CD14-positive monocyte (primary cell): ENCODE data around the gene EPHA6. TPM values are rescaled to one million over a fixed set of nuclear protein-coding genes. Genes with fewer than 3 reads are reported as not detected.

Experiments used
- DNase-seq, 3 donors: peaks; one replicate each; pipeline ENCODE4 v3.0.0-alpha.2; 2011 to 2022
- H2AFZ ChIP-seq: 2 replicates; pipeline ENCODE4 v1.6.0; 2012; ENCODE audit warnings: mild to moderate bottlenecking, low read depth, low read length, inconsistent platforms; ENCODE audit not compliant: insufficient read depth, poor library complexity, severe bottlenecking
- H3K27ac ChIP-seq, 2 donors: 1 replicate in 1 of 2; 2 replicates in 1 of 2; pipeline ENCODE4 v1.5.1; 2012 to 2013; ENCODE audit warnings: low read length in 2 of 2, control low read depth in 1 of 2, inconsistent platforms in 1 of 2, low read depth in 1 of 2, mild to moderate bottlenecking in 1 of 2
- H3K27me3 ChIP-seq, 2 donors: one replicate each; pipeline versions ENCODE4 v1.6.0 to v1.6.1; 2011 to 2013; ENCODE audit warnings: low read length in 2 of 2; ENCODE audit not compliant: control insufficient read depth in 2 of 2, insufficient read depth in 2 of 2
- H3K36me3 ChIP-seq, 2 donors: replicated peaks in 1 of 2; 1 replicate in 1 of 2; 2 replicates in 1 of 2; pipeline versions ENCODE4 v1.5.1 to v1.6.1; 2012 to 2013; ENCODE audit warnings: low read length in 2 of 2, control low read depth in 1 of 2, inconsistent platforms in 1 of 2, mild to moderate bottlenecking in 1 of 2; ENCODE audit not compliant: insufficient read depth in 2 of 2, control insufficient read depth in 1 of 2
- H3K4me1 ChIP-seq, 2 donors: 1 replicate in 1 of 2; 2 replicates in 1 of 2; pipeline versions ENCODE4 v1.5.1 to v1.6.1; 2012 to 2013; ENCODE audit warnings: low read length in 2 of 2, control low read depth in 1 of 2, inconsistent platforms in 1 of 2, mild to moderate bottlenecking in 1 of 2, moderate library complexity in 1 of 2; ENCODE audit not compliant: insufficient read depth in 2 of 2, control insufficient read depth in 1 of 2
- H3K4me2 ChIP-seq: replicated peaks from 2 replicates; pipeline ENCODE3; 2012; ENCODE audit warnings: low read length, moderate library complexity, mild to moderate bottlenecking; ENCODE audit not compliant: poor library complexity, severe bottlenecking; ENCODE audit errors: extremely low read depth
- H3K4me3 ChIP-seq, 3 experiments: fragments of 200-600 bp in 1 of 3; sonication (generic) in 1 of 3; replicated peaks in 1 of 3; 1 replicate in 2 of 3; 2 replicates in 1 of 3; pipeline ENCODE4 v1.5.1; 2011 to 2013; ENCODE audit warnings: low read length in 3 of 3, mild to moderate bottlenecking in 3 of 3, control low read depth in 2 of 3, low read depth in 2 of 3, inconsistent platforms in 1 of 3, moderate library complexity in 1 of 3
- H3K79me2 ChIP-seq: 2 replicates; pipeline ENCODE4 v1.6.0; 2012; ENCODE audit warnings: mild to moderate bottlenecking, control low read depth, inconsistent platforms, low read length, moderate library complexity; ENCODE audit not compliant: insufficient read depth
- H3K9ac ChIP-seq: 2 replicates; pipeline ENCODE4 v1.6.0; 2017; ENCODE audit warnings: low read length, mild to moderate bottlenecking; ENCODE audit not compliant: insufficient read depth, poor library complexity, severe bottlenecking
- H3K9me3 ChIP-seq, 2 donors: replicated peaks in 1 of 2; 1 replicate in 1 of 2; 2 replicates in 1 of 2; pipeline versions ENCODE4 v1.5.1 to v1.6.1; 2012 to 2013; ENCODE audit warnings: low read length in 2 of 2, control low read depth in 1 of 2; ENCODE audit not compliant: control insufficient read depth in 1 of 2, insufficient read depth in 1 of 2
- H4K20me1 ChIP-seq: 2 replicates; pipeline ENCODE4 v1.6.0; 2012; ENCODE audit warnings: mild to moderate bottlenecking, low read length, control low read depth, moderate library complexity; ENCODE audit not compliant: insufficient read depth
- H3K27ac Mint-ChIP-seq, 7 donors: one replicate each; pipeline ENCODE4 v1.8.0; 2020; ENCODE audit warnings: mild to moderate bottlenecking in 7 of 7, mixed read lengths in 7 of 7, moderate library complexity in 6 of 7, inconsistent platforms in 2 of 7
- H3K27me3 Mint-ChIP-seq, 3 donors: one replicate each; pipeline ENCODE4 v1.8.0; 2021 to 2022; ENCODE audit warnings: low read depth in 3 of 3, mild to moderate bottlenecking in 3 of 3, mixed read lengths in 3 of 3, moderate library complexity in 3 of 3, inconsistent platforms in 1 of 3
- H3K36me3 Mint-ChIP-seq, 2 donors: one replicate each; pipeline ENCODE4 v1.8.0; 2020; ENCODE audit warnings: mixed read lengths in 2 of 2, inconsistent platforms in 1 of 2, mild to moderate bottlenecking in 1 of 2
- H3K4me1 Mint-ChIP-seq: one replicate; pipeline ENCODE4 v1.8.0; 2020; ENCODE audit warnings: mild to moderate bottlenecking, mixed read lengths
- H3K4me3 Mint-ChIP-seq, 2 donors: one replicate each; pipeline ENCODE4 v1.8.0; 2020; ENCODE audit warnings: mild to moderate bottlenecking in 2 of 2, mixed read lengths in 2 of 2, moderate library complexity in 1 of 2
- H3K9me3 Mint-ChIP-seq, 7 donors: one replicate each; pipeline ENCODE4 v1.8.0; 2020 to 2022; ENCODE audit warnings: mixed read lengths in 7 of 7, mild to moderate bottlenecking in 6 of 7, moderate library complexity in 6 of 7, inconsistent platforms in 2 of 7
- CTCF ChIP-seq: fragments of 200-600 bp; IDR thresholded peaks from one replicate; pipeline ENCODE4 v1.8.0; 2022; ENCODE audit warnings: antibody characterized with exemption, mild to moderate bottlenecking
- WGBS: methylation state at CpG from one replicate; pipeline ENCODE4 v1.1.5; 2013; ENCODE audit warnings: missing lambda C conversion rate; ENCODE audit not compliant: insufficient coverage; 5-methylcytosine and 5-hydroxymethylcytosine counted together
- intact Hi-C, 2 donors: fragments of 100-400 bp; cut with micrococcal nuclease; formaldehyde crosslinking; loops; one replicate each; pipeline versions ENCODE4 v1.15.0 to v1.15.1; 2023
- polyA plus RNA-seq, 3 donors: library from polyadenylated mRNA; depleted of rRNA in 1 of 3; unstranded in 2 of 3; stranded (reverse) in 1 of 3; fragments of 300-500 nt in 2 of 3; fragments of >200 nt in 1 of 3; fragmentation: Illumina TruSeq in 2 of 3; gene quantifications; 1 replicate in 2 of 3; 2 replicates in 1 of 3; pipeline ENCODE4 v1.2.3, GENCODE V29; 2012 to 2021

EPHA6 gene
- polyA plus RNA-seq, 3 donors: not detected

DNA sequence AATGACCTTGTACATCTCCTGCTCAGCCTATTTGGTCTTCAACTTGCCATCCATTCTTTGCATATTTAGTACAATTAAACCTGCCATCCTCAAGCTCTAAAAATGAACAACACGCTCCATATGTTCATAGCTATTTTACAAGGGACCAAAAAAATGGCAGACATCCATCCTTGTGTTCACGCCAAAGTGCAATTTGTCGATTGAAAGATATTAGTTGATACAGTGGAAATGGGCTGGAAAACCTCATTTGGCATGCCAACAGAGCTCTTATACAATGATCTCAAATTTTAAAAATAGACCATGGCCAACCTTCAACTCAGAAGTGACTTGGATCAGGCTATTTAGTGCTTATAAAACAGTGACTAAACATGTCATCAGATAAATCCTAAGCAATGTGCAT lies 536.6 kb downstream of the EPHA6 start:
- Mint-ChIP-seq H3K9me3 (peaks cover 2 to 16% (median 5%) of the 10 kb centered on the region in 7 donors), H3K4me1 (no peaks in the 10 kb centered on the region), H3K27ac (no peak overlapping the region), H3K27me3 (no peaks in the 10 kb centered on the region), H3K4me3 (no peak overlapping the region), H3K36me3 (no peaks in the 10 kb centered on the region)
- no CpG with 5 or more reads among the region's 3 CpGs for WGBS
- H3K4me2 ChIP-seq: no peak overlapping the region
- no peaks in the 10 kb centered on the region for H3K79me2 ChIP-seq
- H3K36me3 ChIP-seq: no peaks in the 10 kb centered on the region
- no peak overlapping the region for H2AFZ ChIP-seq
- H3K27me3 ChIP-seq: no peaks in the 10 kb centered on the region
- no peak overlapping the region for H3K27ac ChIP-seq
- no peak overlapping the region for H3K9ac ChIP-seq
- no peak overlapping the region for H3K4me3 ChIP-seq
- H4K20me1 ChIP-seq: no peaks in the 10 kb centered on the region
- no peaks in the 10 kb centered on the region for H3K4me1 ChIP-seq
- peaks cover 10 to 15% of the 10 kb centered on the region in 2 donors for H3K9me3 ChIP-seq
- no peak for TF ChIP-seq CTCF
- intact Hi-C loops: no loop called here
- no peak for DNase-seq

- H3K4me3 ChIP-seq: no peak overlapping the region
- H3K4me3 Mint-ChIP-seq: no peak overlapping the region
- no peaks in the 10 kb centered on the region for H3K4me1 Mint-ChIP-seq
- H3K27ac ChIP-seq: no peak overlapping the region
- H3K4me1 ChIP-seq: no peaks in the 10 kb centered on the region
- peaks cover 2 to 14% (median 6%) of the 10 kb centered on the region in 7 donors for H3K9me3 Mint-ChIP-seq
- no peaks in the 10 kb centered on the region for H3K36me3 ChIP-seq
- H3K27me3 Mint-ChIP-seq: no peaks in the 10 kb centered on the region
- H3K27ac Mint-ChIP-seq: peak overlapping the region in 1 of 7 donors; percentile 43
- H3K36me3 Mint-ChIP-seq: no peaks in the 10 kb centered on the region
- no peak for DNase-seq
- no peak for TF ChIP-seq CTCF
- H4K20me1 ChIP-seq: no peaks in the 10 kb centered on the region
- H3K4me2 ChIP-seq: no peak overlapping the region
- peaks cover 10 to 15% of the 10 kb centered on the region in 2 donors for H3K9me3 ChIP-seq
- H3K27me3 ChIP-seq: no peaks in the 10 kb centered on the region
- 54% methylated on average over 2 of the region's 2 CpGs for WGBS
- no peaks in the 10 kb centered on the region for H3K79me2 ChIP-seq
- intact Hi-C loops: no loop called here
- H3K9ac ChIP-seq: no peak overlapping the region
- no peak overlapping the region for H2AFZ ChIP-seq
Measured at GRCh38 chr3:97353176-97353575, 538.8 kb downstream of the EPHA6 start.
